Gastrocnemius medialis (tissue), 4 donors: ENCODE results near the gene SEC22A.

Experiments used
- CTCF ChIP-seq, 5 experiments: fragments of 450-650 bp in 3 of 5; fragments of 200-600 bp in 2 of 5; sonication (generic) in 2 of 5; IDR thresholded peaks in 4 of 5; conservative IDR thresholded peaks in 1 of 5; 1 replicate in 4 of 5; 2 replicates in 1 of 5; pipeline ENCODE4 v1.5.1; 2016 to 2019; ENCODE audit warnings: antibody characterized with exemption in 5 of 5, mild to moderate bottlenecking in 3 of 5, moderate library complexity in 3 of 5
- POLR2A ChIP-seq, 2 donors: fragments of 450-650 bp; IDR thresholded peaks; one replicate each; pipeline ENCODE4 v1.6.1; 2017; ENCODE audit warnings: antibody characterized with exemption in 2 of 2, mild to moderate bottlenecking in 2 of 2, moderate library complexity in 2 of 2

GRCh38 chr3:123278446-123278845 lies 76.7 kb downstream of the SEC22A start:
- TF ChIP-seq CTCF (IDR thresholded peaks at IDR 0.05 in 4 of 5, conservative IDR thresholded peaks at IDR 0.05 in 1 of 5) (no peak), POLR2A (IDR thresholded peaks at IDR 0.05) (no peak)
